WTC11 (cell line): ENCODE data around the gene DMAC1. TPM values are rescaled to one million over a fixed set of nuclear protein-coding genes. Genes with fewer than 3 reads are reported as not detected.

Experiments used
- ATAC-seq: fragments of 200-7000 bp; cut with Tn5 transposase; 2 replicates; pipeline ENCODE4 v1.10.0; 2021; ENCODE audit warnings: mild to moderate bottlenecking, moderate library complexity
- CTCF ChIA-PET: fragments of 300-600 bp; sonication (Branson Sonifier 250); formaldehyde crosslinking; loops from one replicate; lab custom pipeline; 2021; ENCODE audit warnings: antibody characterized with exemption; lab: Charles Lee
- POLR2A ChIA-PET: fragments of 350-600 bp; sonication (Branson Sonifier 250); formaldehyde crosslinking; loops from one replicate; lab custom pipeline; 2021; ENCODE audit warnings: antibody characterized with exemption; lab: Charles Lee
- DNase-seq: peaks from one replicate; pipeline ENCODE4 v3.0.0; 2021; ENCODE audit warnings: low spot score
- H3K27ac Mint-ChIP-seq: 2 replicates; pipeline ENCODE4 v1.8.0; 2021; ENCODE audit warnings: mixed read lengths
- H3K27me3 Mint-ChIP-seq: 2 replicates; pipeline ENCODE4 v1.8.0; 2021; ENCODE audit warnings: low read depth, mild to moderate bottlenecking, moderate library complexity, mixed read lengths
- H3K36me3 Mint-ChIP-seq: 2 replicates; pipeline ENCODE4 v1.8.0; 2021; ENCODE audit warnings: mixed read lengths
- H3K4me1 Mint-ChIP-seq: 2 replicates; pipeline ENCODE4 v1.8.0; 2022; ENCODE audit warnings: mixed read lengths
- H3K4me3 Mint-ChIP-seq: 2 replicates; pipeline ENCODE4 v1.8.0; 2021; ENCODE audit warnings: mild to moderate bottlenecking, moderate library complexity, mixed read lengths
- H3K9me3 Mint-ChIP-seq: 2 replicates; pipeline ENCODE4 v1.8.0; 2021; ENCODE audit warnings: mixed read lengths
- AFF4 ChIP-seq: sonication (generic); formaldehyde crosslinking; IDR thresholded peaks from 2 replicates; pipeline ENCODE4 v1.8.1; 2023; ENCODE audit warnings: mild to moderate bottlenecking, missing genetic modification reagents, borderline replicate concordance
- EMX1 ChIP-seq: fragments of 250-450 bp; sonication (Bioruptor Pico); IDR thresholded peaks from 2 replicates; pipeline ENCODE4 v1.8.0; 2021; ENCODE audit warnings: mild to moderate bottlenecking
- FOXP1 ChIP-seq: sonication (generic); formaldehyde crosslinking; IDR thresholded peaks from 2 replicates; pipeline ENCODE4 v1.8.0; 2022; ENCODE audit warnings: missing genetic modification reagents, mild to moderate bottlenecking, moderate library complexity, borderline replicate concordance
- GRHL2 ChIP-seq: fragments of 250-450 bp; sonication (Bioruptor Pico); IDR thresholded peaks from 2 replicates; pipeline ENCODE4 v1.8.0; 2022; ENCODE audit warnings: mild to moderate bottlenecking, moderate library complexity; ENCODE audit not compliant: insufficient replicate concordance, severe bottlenecking
- GTF2I ChIP-seq: fragments of 250-450 bp; sonication (Bioruptor Pico); conservative IDR thresholded peaks from 2 replicates; pipeline ENCODE4 v1.4.0; 2021; ENCODE audit warnings: mild to moderate bottlenecking
- MAX ChIP-seq: sonication (generic); formaldehyde crosslinking; IDR thresholded peaks from 2 replicates; pipeline ENCODE4 v1.8.0; 2022; ENCODE audit warnings: mild to moderate bottlenecking, missing genetic modification reagents
- MXD4 ChIP-seq: fragments of 250-450 bp; sonication (Bioruptor Pico); IDR thresholded peaks from 2 replicates; pipeline ENCODE4 v1.8.0; 2021; ENCODE audit warnings: mild to moderate bottlenecking, moderate library complexity, borderline replicate concordance
- MYBL2 ChIP-seq: sonication (generic); formaldehyde crosslinking; IDR thresholded peaks from 2 replicates; pipeline ENCODE4 v1.8.1; 2023; ENCODE audit warnings: mild to moderate bottlenecking, moderate library complexity, missing genetic modification reagents
- NR1H2 ChIP-seq: sonication (generic); formaldehyde crosslinking; IDR thresholded peaks from 2 replicates; pipeline ENCODE4 v1.9.0; 2021; ENCODE audit warnings: mild to moderate bottlenecking, moderate library complexity, missing genetic modification reagents
- NR3C1 ChIP-seq: sonication (generic); formaldehyde crosslinking; conservative IDR thresholded peaks from 2 replicates; pipeline ENCODE4 v1.8.1; 2023; ENCODE audit warnings: low read depth, mild to moderate bottlenecking, missing genetic modification reagents
- PRDM15 ChIP-seq: sonication (generic); formaldehyde crosslinking; IDR thresholded peaks from 2 replicates; pipeline ENCODE4 v1.8.0; 2022; ENCODE audit warnings: missing genetic modification reagents
- SMAD4 ChIP-seq: sonication (generic); formaldehyde crosslinking; IDR thresholded peaks from 2 replicates; pipeline ENCODE4 v1.8.0; 2022; ENCODE audit warnings: mild to moderate bottlenecking, missing genetic modification reagents
- SP1 ChIP-seq: sonication (generic); formaldehyde crosslinking; conservative IDR thresholded peaks from 2 replicates; pipeline ENCODE4 v1.8.1; 2022; ENCODE audit warnings: missing genetic modification reagents
- TCF7 ChIP-seq: sonication (generic); formaldehyde crosslinking; IDR thresholded peaks from 2 replicates; pipeline ENCODE4 v1.8.0; 2022; ENCODE audit warnings: mild to moderate bottlenecking, low read depth, missing genetic modification reagents, moderate library complexity
- TEAD1 ChIP-seq: sonication (generic); formaldehyde crosslinking; IDR thresholded peaks from 2 replicates; pipeline ENCODE4 v1.8.0; 2022; ENCODE audit warnings: mild to moderate bottlenecking, missing genetic modification reagents
- TEAD4 ChIP-seq: sonication (generic); formaldehyde crosslinking; IDR thresholded peaks from 2 replicates; pipeline ENCODE4 v1.8.0; 2022; ENCODE audit warnings: mild to moderate bottlenecking, missing genetic modification reagents
- USF1 ChIP-seq: sonication (generic); formaldehyde crosslinking; IDR thresholded peaks from 2 replicates; pipeline ENCODE4 v1.8.0; 2022; ENCODE audit warnings: mild to moderate bottlenecking, missing genetic modification reagents
- ZBTB21 ChIP-seq: sonication (generic); formaldehyde crosslinking; IDR thresholded peaks from 2 replicates; pipeline ENCODE4 v1.8.1; 2023; ENCODE audit warnings: mild to moderate bottlenecking, missing genetic modification reagents, borderline replicate concordance
- ZNF121 ChIP-seq: sonication (generic); formaldehyde crosslinking; IDR thresholded peaks from 2 replicates; pipeline ENCODE4 v1.8.0; 2023; ENCODE audit warnings: missing genetic modification reagents
- ZNF138 ChIP-seq: sonication (generic); formaldehyde crosslinking; conservative IDR thresholded peaks from 2 replicates; pipeline ENCODE4 v1.8.1; 2022; ENCODE audit warnings: mild to moderate bottlenecking, moderate library complexity, missing genetic modification reagents
- ZNF219 ChIP-seq: sonication (generic); formaldehyde crosslinking; IDR thresholded peaks from 2 replicates; pipeline ENCODE4 v1.8.0; 2023; ENCODE audit warnings: missing genetic modification reagents, mild to moderate bottlenecking, borderline replicate concordance
- ZNF425 ChIP-seq: fragments of 250-450 bp; sonication (Bioruptor Pico); conservative IDR thresholded peaks from 2 replicates; pipeline ENCODE4 v1.9.0; 2021; ENCODE audit warnings: mild to moderate bottlenecking
- ZSCAN18 ChIP-seq: fragments of 250-450 bp; sonication (Bioruptor Pico); IDR thresholded peaks from 2 replicates; pipeline ENCODE4 v2.1.2; 2022; ENCODE audit warnings: mild to moderate bottlenecking, moderate library complexity
- total RNA-seq: library from RNA; stranded (reverse); gene quantifications from 3 replicates; pipeline ENCODE4 v1.2.3, GENCODE V29; 2021

The DMAC1 gene
- total RNA-seq, 1 experiment from 2014 or later: 71.2 TPM

GRCh38 chr9:7813030-7813429 is 13.5 kb upstream of the DMAC1 start (continued):
- TF ChIP-seq ZBTB21 (CRISPR knock-in tag) (no peak), ZNF138 (CRISPR knock-in tag) (no peak), PRDM15 (CRISPR knock-in tag) (no peak), TEAD1 (no peak), SMAD4 (no peak), NR3C1 (no peak)

GRCh38 chr9:7811677-7812076 is 12.1 kb upstream of the DMAC1 start:
- H3K27me3 Mint-ChIP-seq: no peaks in the 10 kb centered on the region
- peaks cover 3% of the 10 kb centered on the region for H3K4me1 Mint-ChIP-seq
- POLR2A ChIA-PET: no interaction called here
- no peak overlapping the region for H3K27ac Mint-ChIP-seq
- no peaks in the 10 kb centered on the region for H3K36me3 Mint-ChIP-seq
- H3K4me3 Mint-ChIP-seq: no peak overlapping the region
- ATAC-seq: no peak
- no peak for TF ChIP-seq FOXP1 (CRISPR knock-in tag)
- TF ChIP-seq NR1H2 (CRISPR knock-in tag): no peak
- TF ChIP-seq EMX1 (CRISPR knock-in tag): no peak
- no peak for TF ChIP-seq TCF7 (CRISPR knock-in tag)
- no peak for TF ChIP-seq MXD4 (CRISPR knock-in tag)
- TF ChIP-seq USF1 (CRISPR knock-in tag): no peak
- no peak for TF ChIP-seq TEAD1
- no peak for TF ChIP-seq AFF4 (CRISPR knock-in tag)
- TF ChIP-seq ZNF425 (CRISPR knock-in tag): no peak
- no peak for TF ChIP-seq GRHL2 (CRISPR knock-in tag)
- TF ChIP-seq MYBL2 (CRISPR knock-in tag): no peak
- TF ChIP-seq GTF2I: no peak
- no peak for TF ChIP-seq TEAD4 (CRISPR knock-in tag)
- TF ChIP-seq ZNF219: no peak
- no peak for TF ChIP-seq SP1 (CRISPR knock-in tag)
- TF ChIP-seq ZSCAN18 (CRISPR knock-in tag): no peak
- no peak for TF ChIP-seq MAX (CRISPR knock-in tag)
- TF ChIP-seq ZNF121: no peak
- TF ChIP-seq, all 79 proteins: peak for 0
- CTCF ChIA-PET: no interaction called here
- H3K9me3 Mint-ChIP-seq: no peaks in the 10 kb centered on the region
- no peak for DNase-seq
